HCT116 (cell line): ENCODE measurements around the gene CACNB1. TPM values are rescaled to one million over a fixed set of nuclear protein-coding genes. Genes with fewer than 3 reads are reported as not detected.

ENCODE experiments used
- ATAC-seq: fragments of 200-7000 bp; cut with Tn5 transposase; 2 replicates; pipeline ENCODE4 v1.9.1; 2020; ENCODE audit warnings: mild to moderate bottlenecking, moderate library complexity
- BruUV-seq: library from RNA; stranded (reverse); fragments of 400-500 nt; replicated peaks from 2 replicates; lab custom pipeline; 2021; lab: Mats Ljungman, UMichigan
- CTCF ChIA-PET: fragments of 300-600 bp; sonication (Branson Sonifier 250); formaldehyde crosslinking; loops from one replicate; lab custom pipeline; 2021; ENCODE audit warnings: antibody characterized with exemption; lab: Charles Lee
- POLR2A ChIA-PET: fragments of 300-600, 350-600 bp; sonication (Branson Sonifier 250); formaldehyde crosslinking; loops from one replicate; lab custom pipeline; 2021; ENCODE audit warnings: antibody characterized with exemption; lab: Charles Lee
- RAD21 ChIA-PET, 2 experiments: fragments of 300-600 bp; sonication (Branson Sonifier 250); formaldehyde crosslinking; loops; one replicate each; lab custom pipeline; 2023; ENCODE audit warnings: low total read pairs in 2 of 2; ENCODE audit not compliant: uncharacterized antibody in 2 of 2, unreplicated experiment in 2 of 2, low non-redundant PET in 1 of 2; lab: Charles Lee
- DNase-seq: peaks from one replicate; pipeline ENCODE4 v3.0.0-alpha.2; 2010; ENCODE audit warnings: low read depth, low spot score
- H2AFZ ChIP-seq: fragments of 200-600 bp; shearing (Covaris generic), sonication (generic); 2 replicates; pipeline ENCODE4 v1.6.1; 2017; ENCODE audit warnings: low read depth, mixed run types, mixed read lengths, antibody characterized with exemption, low read length; ENCODE audit not compliant: poor library complexity, severe bottlenecking
- H3K27ac ChIP-seq: 2 replicates; pipeline ENCODE4 v1.5.1; 2012; ENCODE audit warnings: low read depth, low read length
- H3K27me3 ChIP-seq: fragments of 200-600 bp; sonication (generic); 2 replicates; pipeline ENCODE4 v1.6.1; 2016; ENCODE audit warnings: mixed run types, low read length, mixed read lengths; ENCODE audit not compliant: insufficient read depth
- H3K36me3 ChIP-seq, 2 experiments: fragments of 200-500 bp in 1 of 2; fragments of 200-600 bp in 1 of 2; sonication (Bioruptor generic) in 1 of 2; sonication (generic) in 1 of 2; 2 replicates each; pipeline versions ENCODE4 v1.5.1 to v1.6.1; 2014 to 2016; ENCODE audit warnings: low read length in 2 of 2, inconsistent platforms in 1 of 2, mixed read lengths in 1 of 2, mixed run types in 1 of 2; ENCODE audit not compliant: insufficient read depth in 2 of 2, control insufficient read depth in 1 of 2
- H3K4me1 ChIP-seq, 2 experiments: fragments of 200-600 bp in 1 of 2; sonication (generic) in 1 of 2; 2 replicates each; pipeline versions ENCODE4 v1.5.1 to v1.6.1; 2012 to 2017; ENCODE audit warnings: low read length in 2 of 2, inconsistent platforms in 1 of 2, mild to moderate bottlenecking in 1 of 2, mixed read lengths in 1 of 2, mixed run types in 1 of 2, moderate library complexity in 1 of 2; ENCODE audit not compliant: insufficient read depth in 2 of 2, control insufficient read depth in 1 of 2
- H3K4me2 ChIP-seq: fragments of 200-600 bp; sonication (generic); 2 replicates; pipeline ENCODE4 v1.6.1; 2017; ENCODE audit warnings: mixed run types, low read length, mixed read lengths
- H3K4me3 ChIP-seq, 2 experiments: fragments of 200-600 bp in 1 of 2; sonication (generic) in 1 of 2; replicated peaks in 1 of 2; 2 replicates each; pipeline ENCODE4 v1.5.1; 2011 to 2016; ENCODE audit warnings: low read length in 2 of 2, control low read depth in 1 of 2, low read depth in 1 of 2, mild to moderate bottlenecking in 1 of 2, mixed read lengths in 1 of 2, mixed run types in 1 of 2
- H3K79me2 ChIP-seq: fragments of 200-600 bp; sonication (generic); 2 replicates; pipeline ENCODE4 v1.6.1; 2017; ENCODE audit warnings: mild to moderate bottlenecking, mixed run types, low read length, moderate library complexity, mixed read lengths; ENCODE audit not compliant: insufficient read depth
- H3K9ac ChIP-seq: fragments of 200-600 bp; sonication (generic); 2 replicates; pipeline ENCODE4 v1.6.1; 2016; ENCODE audit warnings: low read length, mixed read lengths
- H3K9me2 ChIP-seq: fragments of 200-600 bp; sonication (generic), shearing (Covaris generic); 2 replicates; pipeline ENCODE4 v1.6.1; 2017; ENCODE audit warnings: mixed run types, mild to moderate bottlenecking, moderate library complexity; ENCODE audit not compliant: insufficient read depth
- H3K9me3 ChIP-seq, 2 experiments: fragments of 200-500 bp in 1 of 2; fragments of 200-600 bp in 1 of 2; sonication (Bioruptor generic) in 1 of 2; sonication (generic) in 1 of 2; 2 replicates each; pipeline ENCODE4 v1.6.1; 2014 to 2017; ENCODE audit warnings: low read length in 2 of 2, mixed read lengths in 2 of 2, inconsistent platforms in 1 of 2, low read depth in 1 of 2, mild to moderate bottlenecking in 1 of 2, mixed run types in 1 of 2, moderate library complexity in 1 of 2; ENCODE audit not compliant: control insufficient read depth in 1 of 2, insufficient read depth in 1 of 2
- H4K20me1 ChIP-seq: fragments of 200-600 bp; sonication (generic), shearing (Covaris generic); 2 replicates; pipeline ENCODE4 v1.6.1; 2017; ENCODE audit warnings: mixed run types, mild to moderate bottlenecking, moderate library complexity; ENCODE audit not compliant: insufficient read depth
- ATF3 ChIP-seq: IDR thresholded peaks from 2 replicates; pipeline ENCODE4 v1.6.1; 2012
- CEBPB ChIP-seq: IDR thresholded peaks from 2 replicates; pipeline ENCODE4 v1.6.1; 2012; ENCODE audit warnings: low read depth
- EGR1 ChIP-seq: IDR thresholded peaks from 2 replicates; pipeline ENCODE4 v1.6.1; 2012; ENCODE audit warnings: low read depth
- EZH2 ChIP-seq: fragments of 200-600 bp; sonication (generic); IDR thresholded peaks from 2 replicates; pipeline ENCODE4 v1.6.1; 2017; ENCODE audit warnings: antibody characterized with exemption, mixed run types
- EZH2phosphoT487 ChIP-seq: fragments of 200-600 bp; IDR thresholded peaks from 2 replicates; pipeline ENCODE4 v1.6.1; 2018; ENCODE audit warnings: antibody characterized with exemption, borderline replicate concordance
- MAX ChIP-seq: IDR thresholded peaks from 2 replicates; pipeline ENCODE4 v1.6.1; 2012
- POLR2A ChIP-seq: IDR thresholded peaks from 2 replicates; pipeline ENCODE4 v1.7.0; 2011; ENCODE audit warnings: borderline replicate concordance; ENCODE audit not compliant: insufficient read depth, insufficient read length; ENCODE audit errors: extremely low read depth
- POLR2AphosphoS5 ChIP-seq: IDR thresholded peaks from 2 replicates; pipeline ENCODE4 v1.6.1; 2011; ENCODE audit warnings: mild to moderate bottlenecking, low read depth, low read length, moderate library complexity
- SIN3A ChIP-seq: IDR thresholded peaks from 2 replicates; pipeline ENCODE4 v1.6.1; 2012; ENCODE audit warnings: low read depth
- SP1 ChIP-seq: IDR thresholded peaks from 2 replicates; pipeline ENCODE4 v1.6.1; 2012; ENCODE audit warnings: low read depth
- TCF7L2 ChIP-seq: IDR thresholded peaks from 2 replicates; pipeline ENCODE4 v1.7.0; 2011; ENCODE audit warnings: borderline replicate concordance, inconsistent platforms; ENCODE audit not compliant: insufficient read depth, insufficient read length; ENCODE audit errors: extremely low read depth
- YY1 ChIP-seq: IDR thresholded peaks from 2 replicates; pipeline ENCODE4 v1.6.1; 2011; ENCODE audit warnings: low read length, low read depth, moderate library complexity, mild to moderate bottlenecking; ENCODE audit not compliant: insufficient replicate concordance; ENCODE audit errors: extremely low read depth
- intact Hi-C: fragments of 100-400 bp; cut with micrococcal nuclease; formaldehyde crosslinking; loops from 2 replicates; pipeline ENCODE4 v1.10.0; 2022
- total RNA-seq: library from RNA; stranded (reverse); gene quantifications from one replicate; pipeline ENCODE4 v1.2.1, GENCODE V29; 2021; ENCODE audit not compliant: unreplicated experiment

CACNB1 gene
- total RNA-seq, 1 experiment from 2014 or later = 13.0 TPM

- BruUV-seq = no TSS peak
- DNase-seq (no peak), ATAC-seq (no peak)
- no peaks in the 10 kb centered on the region for H4K20me1 ChIP-seq
- no peak for TF ChIP-seq SIN3A
- no peak for TF ChIP-seq POLR2A
- TF ChIP-seq EGR1 = no peak
- TF ChIP-seq YY1 = no peak
- TF ChIP-seq ATF3 = no peak
- TF ChIP-seq TCF7L2 = no peak
- TF ChIP-seq EZH2 = no peak
- no peak for TF ChIP-seq MAX
- no peak for TF ChIP-seq CEBPB
- no peak for TF ChIP-seq POLR2AphosphoS5
- no peak for TF ChIP-seq EZH2phosphoT487
- TF ChIP-seq SP1 = no peak
- no peaks in the 10 kb centered on the region for H3K36me3 ChIP-seq
- H3K4me1 ChIP-seq = peaks cover 6 to 10% of the 10 kb centered on the region in 2 experiments; a peak in 3 of 4 replicates
- H3K4me3 ChIP-seq = no peak overlapping the region
- intact Hi-C loops = no loop called here
- RAD21 ChIA-PET = no interaction called here
- H3K9me3 ChIP-seq = no peaks in the 10 kb centered on the region
- no peak overlapping the region for H3K4me2 ChIP-seq
- POLR2A ChIA-PET = no interaction called here
- no peaks in the 10 kb centered on the region for H3K79me2 ChIP-seq
- no peak overlapping the region for H3K27ac ChIP-seq
- H3K9ac ChIP-seq = no peak overlapping the region
- CTCF ChIA-PET = interaction anchor here (1.5 to 1.9 kb wide), 3 partner anchors 8 to 491 kb away, joined by 3 to 11 read pairs (median 4); no protein-coding TSS in a partner anchor
- no peak overlapping the region for H2AFZ ChIP-seq
- no peaks in the 10 kb centered on the region for H3K27me3 ChIP-seq
- H3K9me2 ChIP-seq = no peaks in the 10 kb centered on the region
Measured at GRCh38 chr17:39167476-39167875, 30.0 kb downstream of the CACNB1 start.
